ENCODE measurements around the gene TSPAN7. TPM values are rescaled to one million over a fixed set of nuclear protein-coding genes. Genes with fewer than 3 reads are reported as not detected.

The TSPAN7 gene
- total and polyA plus RNA-seq, 2 of the 8 experiments (the other 6 are each of a cell fraction or from before 2014, with no cell fraction given): 32.1 to 37.7 TPM

GRCh38 chrX:38643903-38644302 lies 82.6 kb downstream of the TSPAN7 start:
- Histone ChIP-seq H2BK20ac (ENCODE audit: low read length) (no peak overlapping the region), H3K14ac (ENCODE audit: insufficient read length) (no peak overlapping the region), H2BK120ac (replicated peaks; ENCODE audit: low read depth, low read length) (no peak overlapping the region), H4K5ac (ENCODE audit: insufficient read length, low read depth, low read length) (no peak overlapping the region), H2AFZ (ENCODE audit: low read length) (no peak overlapping the region), H3K4me2 (ENCODE audit: insufficient read depth in 1 of 2, low read depth in 2 of 2, low read length in 2 of 2) (no peak overlapping the region), H3K9me3 (ENCODE audit: insufficient read depth in 2 of 2, low read depth in 1 of 2, low read length in 1 of 2) (no peaks in the 10 kb centered on the region), H2BK12ac (ENCODE audit: low read depth, low read length) (no peak overlapping the region), H3K36me3 (ENCODE audit: control insufficient read depth in 2 of 4, insufficient read depth in 4 of 4, low read length in 3 of 4) (no peaks in the 10 kb centered on the region), H3K9ac (replicated peaks in 1 of 4; ENCODE audit: extremely low read depth in 1 of 4, low read depth in 3 of 4, low read length in 3 of 4) (no peak overlapping the region), H3K23ac (ENCODE audit: insufficient read length) (no peak overlapping the region), H2AK5ac (ENCODE audit: low read depth, low read length) (no peak overlapping the region), H3K27ac (ENCODE audit: low read depth, low read length) (no peak overlapping the region), H3K27me3 (replicated peaks in 1 of 4; ENCODE audit: control insufficient read depth in 3 of 4, extremely low read depth in 1 of 4, insufficient read depth in 3 of 4, low read length in 3 of 4) (no peaks in the 10 kb centered on the region), H4K91ac (replicated peaks; ENCODE audit: insufficient read length, low read length) (no peak overlapping the region), H4K8ac (ENCODE audit: extremely low read depth, insufficient read depth, low read length) (no peak overlapping the region), H3K23me2 (ENCODE audit: low read depth, low read length) (no peaks in the 10 kb centered on the region), H3K79me1 (ENCODE audit: low read depth, low read length) (no peaks in the 10 kb centered on the region), H3K56ac (replicated peaks; ENCODE audit: insufficient read length, low read depth, low read length) (no peak overlapping the region), H3K4me1 (replicated peaks in 1 of 4; ENCODE audit: control insufficient read depth in 3 of 4, insufficient read depth in 4 of 4, low read length in 3 of 4) (no peaks in the 10 kb centered on the region), H2BK15ac (ENCODE audit: low read length) (no peak overlapping the region), H3K79me2 (ENCODE audit: control insufficient read depth in 1 of 2, insufficient read depth in 2 of 2, low read length in 2 of 2) (no peaks in the 10 kb centered on the region), H3K4ac (replicated peaks; ENCODE audit: insufficient read length, low read depth, low read length) (no peak overlapping the region), H3K18ac (ENCODE audit: extremely low read depth, low read length) (no peak overlapping the region), H4K20me1 (replicated peaks in 1 of 2; ENCODE audit: control insufficient read depth in 1 of 2, insufficient read depth in 2 of 2, low read length in 2 of 2) (no peaks in the 10 kb centered on the region), H2BK5ac (ENCODE audit: low read depth, low read length) (no peak overlapping the region), H3K4me3 (ENCODE audit: extremely low read depth in 1 of 4, insufficient read depth in 2 of 4, low read depth in 3 of 4, low read length in 4 of 4) (no peak overlapping the region)
- TF ChIP-seq MAFK (IDR thresholded peaks at IDR 0.05; ENCODE audit: low read depth, low read length) (no peak), RXRA (IDR thresholded peaks at IDR 0.05; ENCODE audit: insufficient read depth, low read depth, low read length) (no peak), POLR2AphosphoS5 (IDR thresholded peaks at IDR 0.05; ENCODE audit: low read depth, low read length) (no peak), GABPA (IDR thresholded peaks at IDR 0.05; ENCODE audit: borderline replicate concordance, insufficient read depth, low read length) (no peak), KDM1A (IDR thresholded peaks at IDR 0.05; ENCODE audit: borderline replicate concordance, low read length) (no peak), JUN (IDR thresholded peaks at IDR 0.05; ENCODE audit: low read depth, low read length) (no peak), RBBP5 (IDR thresholded peaks at IDR 0.05; ENCODE audit: borderline replicate concordance, low read depth, low read length) (no peak), CHD1 (IDR thresholded peaks at IDR 0.05; ENCODE audit: low read depth, low read length) (no peak), FOSL1 (IDR thresholded peaks at IDR 0.05; ENCODE audit: insufficient read depth, low read depth, low read length) (no peak), EGR1 (IDR thresholded peaks at IDR 0.05; ENCODE audit: borderline replicate concordance, low read depth, low read length) (no peak), CBX5 (IDR thresholded peaks at IDR 0.05; ENCODE audit: low read depth, low read length) (no peak), SP4 (IDR thresholded peaks at IDR 0.05; ENCODE audit: low read length) (no peak), BCL11A (IDR thresholded peaks at IDR 0.05; ENCODE audit: low read depth in 2 of 2, low read length in 2 of 2) (no peak), GTF2F1 (IDR thresholded peaks at IDR 0.05; ENCODE audit: borderline replicate concordance, low read depth, low read length) (no peak), E2F6 (IDR thresholded peaks at IDR 0.05) (no peak)
- FAIRE-seq: no peak
- DNase-seq (ENCODE audit: low read depth in 1 of 2, low spot score in 2 of 2): no peak
- POLR2A ChIA-PET (ENCODE audit: partially characterized antibody): no interaction called here
- 75% methylated on average over 1 of the region's 1 CpG; no CpG with 5 or more reads in 1 of the 2 experiments for WGBS, 2 experiments (ENCODE audit: extremely low coverage in 1 of 2, insufficient coverage in 1 of 2, insufficient read length in 1 of 2, insufficient replicate concordance in 2 of 2, low coverage in 1 of 2, low lambda C conversion rate in 2 of 2, missing lambda C conversion rate in 1 of 2)
- CTCF ChIA-PET (ENCODE audit: partially characterized antibody): no interaction called here

Data from H1 (cell line).